Stomach smooth muscle (tissue), 2 donors: ENCODE measurements around the gene PRDM11.

Experiments used
- H3K27ac ChIP-seq: one replicate; pipeline ENCODE4 v1.7.0; 2013; ENCODE audit warnings: mild to moderate bottlenecking, low read length, inconsistent platforms
- H3K27me3 ChIP-seq, 2 donors: one replicate each; pipeline ENCODE4 v1.7.0; 2013; ENCODE audit warnings: low read length in 2 of 2; ENCODE audit not compliant: insufficient read depth in 2 of 2, control insufficient read depth in 1 of 2
- H3K36me3 ChIP-seq, 2 donors: one replicate each; pipeline ENCODE4 v1.7.0; 2013; ENCODE audit warnings: low read length in 2 of 2; ENCODE audit not compliant: control insufficient read depth in 2 of 2, insufficient read depth in 2 of 2
- H3K4me1 ChIP-seq: one replicate; pipeline ENCODE4 v1.7.0; 2013; ENCODE audit warnings: low read length; ENCODE audit not compliant: control insufficient read depth, insufficient read depth
- H3K4me3 ChIP-seq, 2 donors: one replicate each; pipeline ENCODE4 v1.7.0; 2013; ENCODE audit warnings: low read length in 2 of 2
- H3K9ac ChIP-seq, 2 donors: one replicate each; pipeline ENCODE4 v1.7.0; 2013; ENCODE audit warnings: low read length in 2 of 2, mild to moderate bottlenecking in 1 of 2
- H3K9me3 ChIP-seq, 2 donors: one replicate each; pipeline ENCODE4 v1.7.0; 2013; ENCODE audit warnings: low read length in 2 of 2; ENCODE audit not compliant: control insufficient read depth in 2 of 2
- donor health status: healthy.
- donor health status: Pancreatic carcinoma.

PRDM11 gene

DNA sequence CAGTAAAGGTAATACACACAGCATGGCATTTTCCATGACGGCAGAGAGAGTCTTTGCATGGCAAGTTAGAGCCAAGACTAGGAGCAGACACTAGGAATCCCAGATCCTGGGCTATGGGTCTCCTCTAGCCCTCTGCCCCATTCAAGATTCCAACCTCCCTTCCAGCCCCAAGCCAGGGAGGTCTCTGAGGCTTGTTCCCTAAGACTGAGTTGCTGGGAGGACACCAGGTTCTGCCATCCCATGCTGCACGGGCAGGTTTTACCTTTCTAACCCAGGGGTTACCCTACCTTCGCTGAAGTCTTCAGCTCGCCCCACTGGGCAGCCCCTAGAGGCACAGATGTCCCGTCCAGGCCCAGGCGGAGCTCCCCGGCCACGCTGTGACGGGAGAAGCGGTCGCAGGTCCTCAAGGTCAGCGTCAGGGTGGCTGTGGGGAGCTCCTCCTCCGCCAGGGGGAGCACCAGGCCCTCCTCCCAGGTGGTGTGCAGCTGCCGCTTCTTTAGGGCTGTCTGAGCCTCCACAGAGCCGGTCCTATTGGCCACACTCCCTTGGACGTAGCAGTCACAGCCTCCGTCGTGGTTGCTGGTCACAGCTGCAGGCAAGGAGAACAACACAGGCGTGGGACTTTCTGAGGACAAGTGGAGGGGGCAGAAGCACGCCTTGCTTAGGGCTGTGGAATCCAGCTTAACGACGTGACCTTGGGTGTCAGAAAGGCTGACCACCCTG lies 105.9 kb downstream of the PRDM11 start:
- Histone ChIP-seq H3K27ac (no peak overlapping the region), H3K9ac (no peak overlapping the region), H3K4me3 (no peak overlapping the region), H3K4me1 (no peaks in the 10 kb centered on the region), H3K36me3 (no peaks in the 10 kb centered on the region), H3K9me3 (no peaks in the 10 kb centered on the region), H3K27me3 (peaks cover 0 to 4% of the 10 kb centered on the region in 2 donors)

DNA sequence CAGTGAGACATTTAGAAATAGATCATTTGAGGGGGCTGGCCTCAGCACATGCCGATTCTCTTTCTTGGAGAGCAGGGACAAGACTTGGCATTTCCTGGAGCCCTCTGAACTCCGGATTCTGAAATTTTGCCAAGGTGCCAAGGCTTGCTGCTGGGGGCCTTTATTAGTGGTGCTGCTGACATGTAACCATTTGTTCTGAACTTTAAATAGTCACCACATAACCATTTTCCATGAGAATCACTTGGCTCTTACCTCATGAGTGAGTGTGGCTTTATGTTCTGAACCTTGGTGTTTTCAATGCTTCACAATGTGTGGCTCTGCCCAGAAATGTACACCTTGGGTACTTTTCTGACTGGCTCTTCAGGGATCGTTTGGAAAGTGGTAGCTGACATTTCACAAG lies 106.4 kb downstream of the PRDM11 start:
- Histone ChIP-seq H3K36me3 (no peaks in the 10 kb centered on the region), H3K9me3 (no peaks in the 10 kb centered on the region)

GRCh38 chr11:45253640-45254039 lies 107.2 kb downstream of the PRDM11 start:
- Histone ChIP-seq H3K27me3 (peaks cover 0 to 8% of the 10 kb centered on the region in 2 donors), H3K4me3 (no peak overlapping the region), H3K36me3 (no peaks in the 10 kb centered on the region), H3K4me1 (no peaks in the 10 kb centered on the region), H3K9ac (no peak overlapping the region), H3K9me3 (no peaks in the 10 kb centered on the region), H3K27ac (no peak overlapping the region)

More for the DNA sequence above, 106.4 kb downstream of the PRDM11 start:
- peaks cover 0 to 4% of the 10 kb centered on the region in 2 donors for H3K27me3 ChIP-seq
- no peaks in the 10 kb centered on the region for H3K4me1 ChIP-seq
- no peak overlapping the region for H3K9ac ChIP-seq
- H3K4me3 ChIP-seq = no peak overlapping the region
- H3K27ac ChIP-seq = no peak overlapping the region

- Histone ChIP-seq H3K4me1 (no peaks in the 10 kb centered on the region), H3K9ac (no peak overlapping the region), H3K27me3 (peaks cover 0 to 8% of the 10 kb centered on the region in 2 donors), H3K4me3 (no peak overlapping the region), H3K9me3 (no peaks in the 10 kb centered on the region), H3K27ac (no peak overlapping the region), H3K36me3 (no peaks in the 10 kb centered on the region)
Measured at GRCh38 chr11:45254070-45254469, 107.6 kb downstream of the PRDM11 start.

- H3K27ac ChIP-seq = no peak overlapping the region
- no peak overlapping the region for H3K9ac ChIP-seq
- H3K4me1 ChIP-seq = peaks cover 3% of the 10 kb centered on the region
- peaks cover 0 to 6% of the 10 kb centered on the region in 2 donors for H3K27me3 ChIP-seq
- H3K36me3 ChIP-seq = no peaks in the 10 kb centered on the region
- no peak overlapping the region for H3K4me3 ChIP-seq
- no peaks in the 10 kb centered on the region for H3K9me3 ChIP-seq
Measured at GRCh38 chr11:45258982-45259530, 112.6 kb downstream of the PRDM11 start.

DNA sequence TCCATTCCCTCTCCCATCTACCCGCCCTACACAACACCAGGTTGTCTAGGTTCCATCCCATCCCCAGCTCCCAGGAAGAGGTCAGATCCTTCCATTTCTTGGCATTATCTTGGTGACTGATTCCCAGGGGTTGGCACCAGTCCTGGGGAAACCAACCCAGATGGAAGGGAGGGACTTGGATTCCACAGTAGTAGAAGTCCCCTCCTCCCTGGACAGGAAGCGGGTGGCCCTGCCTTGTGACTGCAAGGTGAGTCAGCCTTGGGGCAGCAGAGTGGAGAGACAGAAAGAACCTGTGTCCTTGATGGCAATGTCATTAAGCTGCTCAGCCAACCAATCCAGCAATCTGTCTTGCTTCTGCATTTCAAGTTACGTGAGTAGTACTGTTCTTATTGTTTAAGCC lies 113.2 kb downstream of the PRDM11 start:
- H3K27me3 ChIP-seq = peaks cover 0 to 6% of the 10 kb centered on the region in 2 donors

DNA sequence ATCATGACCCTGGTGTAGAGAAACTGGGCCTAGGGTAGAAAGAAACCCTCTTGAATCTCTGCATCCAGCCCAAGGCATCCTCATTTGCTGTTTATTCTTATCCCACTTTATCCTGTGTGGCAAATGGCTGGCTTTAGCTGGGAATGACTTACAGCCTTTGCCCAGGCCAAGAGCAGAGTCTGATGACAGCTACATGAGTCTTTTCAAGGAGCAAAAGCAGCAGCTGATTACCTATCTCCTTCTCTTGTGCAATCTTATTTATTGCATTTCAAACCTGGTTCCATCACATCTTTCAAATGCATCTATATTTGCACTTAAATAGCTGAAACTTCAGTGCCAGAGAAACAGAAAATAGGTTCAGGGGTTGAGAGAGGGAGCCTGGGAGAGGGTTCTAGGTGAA lies 113.6 kb downstream of the PRDM11 start:
- Histone ChIP-seq H3K4me1 (peaks cover 3% of the 10 kb centered on the region), H3K27ac (no peak overlapping the region), H3K9me3 (peaks cover 0 to 2% of the 10 kb centered on the region in 2 donors), H3K36me3 (no peaks in the 10 kb centered on the region), H3K4me3 (no peak overlapping the region), H3K27me3 (peaks cover 0 to 6% of the 10 kb centered on the region in 2 donors), H3K9ac (no peak overlapping the region)

More for the DNA sequence above, 113.2 kb downstream of the PRDM11 start:
- H3K4me3 ChIP-seq = no peak overlapping the region
- peaks cover 3% of the 10 kb centered on the region for H3K4me1 ChIP-seq
- H3K27ac ChIP-seq = no peak overlapping the region
- H3K9me3 ChIP-seq = peaks cover 0 to under 1% of the 10 kb centered on the region in 2 donors
- no peak overlapping the region for H3K9ac ChIP-seq
- no peaks in the 10 kb centered on the region for H3K36me3 ChIP-seq

DNA sequence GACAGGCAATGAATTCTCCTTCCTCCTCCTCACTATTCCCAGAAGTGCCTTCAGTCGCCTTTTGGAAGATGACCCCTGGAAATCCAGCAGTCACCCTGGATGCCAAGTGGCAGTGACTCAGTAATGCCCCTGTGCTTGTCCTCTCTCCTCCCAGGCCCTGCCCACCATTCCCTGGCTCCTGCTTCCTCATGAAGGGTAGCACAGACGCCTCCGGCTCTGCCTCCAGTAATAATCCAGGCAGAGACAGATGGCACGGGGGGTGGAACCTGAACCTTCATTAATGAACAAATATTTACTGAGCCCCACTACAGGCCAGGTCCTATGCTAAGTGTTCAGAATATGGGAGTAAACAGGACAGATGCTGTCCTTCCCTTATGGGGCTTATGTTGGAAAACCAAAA lies 116.5 kb downstream of the PRDM11 start:
- peaks cover 0 to 2% of the 10 kb centered on the region in 2 donors for H3K9me3 ChIP-seq
- H3K27me3 ChIP-seq = peaks cover 4 to 17% of the 10 kb centered on the region in 2 donors
- peaks cover 3% of the 10 kb centered on the region for H3K4me1 ChIP-seq
- H3K4me3 ChIP-seq = no peak overlapping the region
- H3K36me3 ChIP-seq = no peaks in the 10 kb centered on the region
- no peak overlapping the region for H3K9ac ChIP-seq
- H3K27ac ChIP-seq = no peak overlapping the region

DNA sequence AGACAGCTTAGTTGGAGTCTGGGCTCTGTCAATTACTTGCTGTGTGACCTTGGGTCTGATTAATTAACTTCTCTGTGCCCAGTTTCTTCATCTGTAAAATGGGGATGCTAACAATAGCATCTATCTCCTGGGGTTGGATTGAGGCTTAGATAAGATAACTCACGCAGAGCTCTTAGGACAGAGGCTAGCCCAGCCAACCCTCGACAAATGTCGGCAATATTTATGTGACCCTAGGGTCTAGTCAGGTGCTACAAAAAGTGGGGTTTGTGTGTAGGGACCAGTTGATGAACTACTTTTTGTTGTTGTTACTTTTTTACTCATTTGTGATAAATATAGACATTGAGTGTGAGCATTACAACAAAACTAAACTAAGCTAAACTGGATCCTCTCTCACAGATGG lies 117.3 kb downstream of the PRDM11 start:
- no peak overlapping the region for H3K4me3 ChIP-seq
- no peaks in the 10 kb centered on the region for H3K36me3 ChIP-seq
- peaks cover 3% of the 10 kb centered on the region for H3K4me1 ChIP-seq
- H3K9ac ChIP-seq = no peak overlapping the region
- H3K27me3 ChIP-seq = peaks cover 4 to 18% of the 10 kb centered on the region in 2 donors
- H3K27ac ChIP-seq = no peak overlapping the region
- peaks cover 0 to 2% of the 10 kb centered on the region in 2 donors for H3K9me3 ChIP-seq

GRCh38 chr11:45264839-45265515 lies 118.5 kb downstream of the PRDM11 start:
- Histone ChIP-seq H3K9me3 (peaks cover 0 to 2% of the 10 kb centered on the region in 2 donors), H3K27me3 (peaks cover 4 to 15% of the 10 kb centered on the region in 2 donors), H3K4me3 (no peak overlapping the region), H3K9ac (no peak overlapping the region), H3K4me1 (no peaks in the 10 kb centered on the region), H3K36me3 (no peaks in the 10 kb centered on the region), H3K27ac (no peak overlapping the region)
